GM18517 (cell line): Measurements from ENCODE around the gene CNIH2.

ENCODE experiments used
- ATAC-seq: cut with Tn5 transposase; IDR thresholded peaks from one replicate; pipeline ENCODE4 v1.9.1; 2021; ENCODE audit warnings: mild to moderate bottlenecking, moderate library complexity; ENCODE audit not compliant: unreplicated experiment

Gene CNIH2

DNA sequence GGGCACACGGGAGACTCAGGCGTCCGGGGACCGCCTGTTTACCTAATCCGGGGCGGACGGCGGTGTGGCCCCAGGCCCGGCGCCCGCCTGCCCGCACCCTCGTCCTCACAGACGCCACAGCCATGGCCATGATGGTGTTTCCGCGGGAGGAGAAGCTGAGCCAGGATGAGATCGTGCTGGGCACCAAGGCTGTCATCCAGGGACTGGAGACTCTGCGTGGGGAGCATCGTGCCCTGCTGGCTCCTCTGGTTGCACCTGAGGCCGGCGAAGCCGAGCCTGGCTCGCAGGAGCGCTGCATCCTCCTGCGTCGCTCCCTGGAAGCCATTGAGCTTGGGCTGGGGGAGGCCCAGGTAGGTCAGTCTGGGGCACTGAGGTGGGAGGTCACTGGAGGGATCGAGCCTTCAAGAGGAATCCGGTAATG is 19.5 kb upstream of the CNIH2 start:
- no peak for ATAC-seq

- ATAC-seq = no peak
These were observed 18.8 kb upstream of the CNIH2 start for GRCh38 chr11:66259225-66259624.

- no peak for ATAC-seq
These were observed 18.0 kb upstream of the CNIH2 start for GRCh38 chr11:66259956-66260355.

GRCh38 chr11:66261578-66261977 is 16.4 kb upstream of the CNIH2 start:
- ATAC-seq = no peak

DNA sequence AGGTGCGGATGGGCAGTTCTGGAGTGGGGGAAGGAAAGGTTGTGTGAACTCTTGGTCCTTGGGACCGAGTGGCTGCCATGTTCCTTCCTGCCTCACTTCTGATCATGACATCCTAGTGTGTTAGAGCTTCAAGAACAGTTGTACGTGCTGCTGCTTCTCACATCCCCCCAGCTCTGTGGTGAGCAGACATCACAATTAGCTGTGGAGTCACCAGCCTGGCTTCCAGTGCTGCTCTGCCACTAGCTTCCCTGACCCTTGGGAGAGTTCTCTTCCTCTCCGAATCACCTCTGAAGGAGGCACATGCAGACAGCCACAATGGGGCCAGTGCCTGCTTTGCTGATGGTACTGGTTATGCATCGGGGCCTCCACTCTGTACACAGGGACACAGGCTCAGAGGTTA is 15.8 kb upstream of the CNIH2 start:
- ATAC-seq = no peak

GRCh38 chr11:66262696-66263095 is 15.3 kb upstream of the CNIH2 start:
- ATAC-seq = no peak

GRCh38 chr11:66263231-66263630 is 14.7 kb upstream of the CNIH2 start:
- no peak for ATAC-seq

GRCh38 chr11:66263785-66264184 is 14.2 kb upstream of the CNIH2 start:
- no peak for ATAC-seq

DNA sequence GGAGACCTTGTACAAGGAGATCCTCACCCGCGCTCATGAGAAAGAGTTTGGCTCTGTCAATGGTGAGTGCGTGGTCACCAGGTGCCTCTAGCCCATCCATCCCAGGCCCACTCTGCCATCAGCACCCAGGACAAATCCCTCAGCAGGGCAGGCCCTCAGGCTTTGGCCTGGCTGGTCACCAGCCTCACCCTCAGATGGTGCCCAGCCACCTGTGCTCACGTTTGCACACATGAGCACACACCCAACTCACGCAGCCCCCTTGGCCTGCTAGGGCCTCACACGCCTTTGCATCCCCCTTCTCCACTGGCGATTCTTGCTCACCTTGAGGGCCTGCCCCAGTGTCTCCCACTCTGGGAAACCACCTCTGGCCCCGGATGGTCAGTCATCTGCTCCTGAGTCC is 13.6 kb upstream of the CNIH2 start:
- ATAC-seq = no peak

DNA sequence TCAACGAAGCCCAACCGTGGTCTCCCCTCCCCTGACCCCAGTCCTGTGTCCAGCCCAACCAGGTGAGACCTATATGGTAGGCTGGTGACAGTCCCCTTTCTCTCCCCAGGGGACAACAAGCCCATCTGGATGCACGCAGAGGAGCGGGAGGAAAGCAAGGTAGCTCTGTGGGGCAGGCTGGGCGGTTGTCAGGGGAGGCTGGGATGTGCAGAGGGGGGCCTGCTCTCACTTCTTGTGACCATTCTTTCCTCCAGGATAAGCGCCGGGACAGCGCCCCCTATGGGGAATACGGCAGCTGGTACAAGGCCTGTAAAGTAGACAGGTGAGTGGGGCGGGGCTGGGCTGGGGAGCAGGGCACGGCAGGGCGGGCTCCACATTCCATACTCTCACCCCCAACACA is 13.1 kb upstream of the CNIH2 start:
- no peak for ATAC-seq

- no peak for ATAC-seq
These were observed 12.2 kb upstream of the CNIH2 start for GRCh38 chr11:66265531-66266377.

GRCh38 chr11:66266378-66267038 is 11.5 kb upstream of the CNIH2 start:
- ATAC-seq = no peak

DNA sequence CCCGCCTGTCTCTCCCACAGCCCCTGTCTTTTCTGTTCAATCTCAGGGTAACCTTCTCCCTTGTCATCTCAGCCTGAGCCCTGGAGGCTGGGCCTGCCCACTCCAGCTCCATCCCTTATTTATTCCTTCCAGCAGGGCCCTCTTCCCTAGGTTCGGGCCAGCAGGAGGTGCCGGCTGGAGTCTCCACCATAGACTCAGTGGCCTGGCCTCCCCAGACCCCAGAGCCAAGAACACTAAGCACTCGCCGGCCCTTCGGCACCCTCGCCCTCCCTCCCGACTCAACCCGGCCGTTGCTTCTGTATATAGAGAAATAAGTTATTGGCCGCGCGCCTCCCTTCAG is 11.0 kb upstream of the CNIH2 start:
- ATAC-seq = no peak

DNA sequence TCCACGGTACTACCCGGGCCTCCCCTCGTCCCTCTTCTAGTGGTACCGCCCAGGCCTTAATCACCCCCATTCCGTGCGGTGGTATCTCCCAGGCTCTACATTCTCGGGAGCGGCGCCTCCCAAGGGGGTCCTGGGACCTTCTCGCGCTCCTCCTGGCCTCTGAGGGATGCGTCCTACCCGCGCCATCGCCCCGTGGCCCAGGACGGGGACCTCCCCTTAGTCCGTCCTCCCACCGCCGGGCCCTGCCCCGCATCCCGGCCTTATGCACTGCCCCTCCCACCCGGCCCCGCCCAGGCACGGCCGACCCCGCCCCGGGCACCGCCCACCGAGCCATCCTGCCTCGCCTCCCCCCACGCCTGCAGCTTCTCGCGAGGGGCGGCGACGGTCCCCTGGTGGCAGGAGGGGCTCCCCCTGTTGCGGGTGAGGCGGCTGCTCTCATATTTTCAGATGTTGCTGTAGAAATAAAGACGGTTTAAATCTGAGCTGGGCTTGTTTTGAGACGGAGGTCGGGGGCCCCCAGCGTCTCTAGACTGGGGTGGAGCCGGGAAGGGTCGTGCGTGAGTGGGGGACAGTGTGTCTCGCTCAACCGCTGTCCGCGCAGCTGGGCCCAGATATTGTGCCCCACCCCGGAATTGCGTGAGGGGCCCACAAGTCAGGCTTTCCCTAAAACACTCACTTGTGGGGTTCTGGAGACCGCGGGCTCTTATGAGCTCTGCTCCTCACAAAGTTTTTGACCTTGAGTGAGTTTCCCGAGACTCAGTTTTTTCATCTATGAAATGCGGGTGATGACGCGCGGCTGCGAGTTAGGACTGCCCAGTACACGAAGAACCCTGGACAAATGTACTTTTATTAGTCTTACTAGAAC is 10.4 kb upstream of the CNIH2 start:
- peak; percentile 34 for ATAC-seq

- peak; percentile 85 for ATAC-seq
These were observed 9.6 kb upstream of the CNIH2 start, which contains the start of gene RAB1B for GRCh38 chr11:66268244-66268951. RAB1B (plus strand) TSS chr11:66268639; CDS start chr11:66268680, 41 bp downstream.

DNA sequence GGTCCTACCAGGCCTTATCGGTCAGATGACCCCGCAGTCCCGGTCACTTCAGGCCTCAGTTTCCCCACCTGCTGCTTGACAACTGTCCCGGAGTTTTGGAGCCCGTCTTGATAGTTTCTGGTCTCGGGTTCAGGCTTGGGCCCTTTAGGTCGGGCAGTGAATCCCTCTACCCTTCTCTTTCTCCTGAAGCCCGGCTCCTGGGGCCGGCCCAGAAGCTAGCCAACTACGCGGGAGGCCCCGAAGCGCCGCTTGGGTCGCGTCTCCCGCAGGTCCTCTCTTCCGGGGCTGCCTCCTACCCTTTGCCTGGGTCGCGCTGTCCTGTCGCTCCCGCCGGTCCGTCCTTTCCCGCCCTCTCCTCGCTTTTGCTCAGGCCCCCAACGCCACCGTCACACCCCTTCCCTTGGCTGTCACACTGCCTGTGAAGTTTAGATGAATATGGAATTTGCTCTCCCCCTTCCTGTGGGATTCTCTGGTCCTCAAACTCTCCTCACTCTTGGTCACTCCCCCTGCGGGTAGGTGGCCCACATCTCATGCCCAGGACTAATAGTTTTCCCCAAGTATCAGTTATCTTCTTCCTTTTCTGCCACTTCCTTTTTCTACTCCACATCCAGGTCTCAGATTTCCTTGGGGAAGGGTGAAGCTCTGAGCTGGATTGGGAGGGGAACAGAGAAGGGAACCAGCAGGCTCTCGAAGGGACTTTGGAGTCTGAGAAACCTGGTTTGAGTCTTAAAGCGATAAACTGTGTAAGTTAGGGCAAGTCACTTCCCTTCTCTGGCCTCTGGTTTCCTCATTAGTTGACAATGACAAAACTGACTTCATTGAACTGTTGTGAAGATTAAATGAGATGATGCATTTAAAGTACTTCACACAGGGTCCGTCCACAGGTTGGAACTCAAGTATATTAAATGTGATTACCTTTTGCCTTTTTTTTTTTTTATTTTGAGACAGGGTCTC is 8.7 kb upstream of the CNIH2 start:
- ATAC-seq = no peak

DNA sequence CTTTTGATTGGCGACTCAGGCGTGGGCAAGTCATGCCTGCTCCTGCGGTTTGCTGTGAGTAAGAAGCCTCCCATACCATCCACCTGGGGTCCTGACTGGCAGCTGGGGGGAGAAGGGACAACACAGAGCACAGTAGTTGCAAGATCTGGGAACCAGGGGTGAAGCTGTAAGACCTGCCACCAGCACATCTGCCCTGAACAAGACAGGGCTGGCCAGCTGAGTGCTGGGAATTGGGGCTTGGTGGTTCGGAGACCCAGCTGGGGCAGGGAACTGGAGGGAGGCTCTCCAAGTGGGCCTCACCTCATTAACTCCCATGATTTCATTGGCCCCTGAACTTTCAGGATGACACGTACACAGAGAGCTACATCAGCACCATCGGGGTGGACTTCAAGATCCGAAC is 6.2 kb upstream of the CNIH2 start:
- no peak for ATAC-seq

GRCh38 chr11:66272596-66272995 is 5.4 kb upstream of the CNIH2 start:
- ATAC-seq = no peak

- no peak for ATAC-seq
These were observed 3.8 kb upstream of the CNIH2 start for GRCh38 chr11:66274219-66274618.

DNA sequence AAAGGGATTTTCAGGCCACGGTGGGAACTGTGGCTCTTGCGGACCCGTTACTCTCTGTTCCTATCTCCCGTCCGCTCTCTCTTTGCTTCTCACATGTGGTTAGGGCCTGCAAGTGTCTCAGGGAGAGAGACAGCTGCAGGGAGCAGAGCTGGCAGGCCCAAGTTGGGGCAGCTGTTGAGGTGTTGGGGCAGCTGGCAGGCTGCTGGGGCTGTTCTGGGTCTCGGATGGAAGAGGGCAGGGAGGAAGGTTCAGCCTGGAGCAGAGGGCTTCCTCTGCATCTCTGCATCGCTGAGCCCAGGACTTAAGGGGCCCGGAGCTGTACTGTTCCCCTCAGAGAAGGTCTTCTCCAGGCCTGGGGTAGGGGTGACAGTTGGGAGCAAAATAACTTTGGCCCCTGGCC is 2.6 kb upstream of the CNIH2 start:
- ATAC-seq = no peak
